ENCODE measurements around the gene CSTF1.

DNA sequence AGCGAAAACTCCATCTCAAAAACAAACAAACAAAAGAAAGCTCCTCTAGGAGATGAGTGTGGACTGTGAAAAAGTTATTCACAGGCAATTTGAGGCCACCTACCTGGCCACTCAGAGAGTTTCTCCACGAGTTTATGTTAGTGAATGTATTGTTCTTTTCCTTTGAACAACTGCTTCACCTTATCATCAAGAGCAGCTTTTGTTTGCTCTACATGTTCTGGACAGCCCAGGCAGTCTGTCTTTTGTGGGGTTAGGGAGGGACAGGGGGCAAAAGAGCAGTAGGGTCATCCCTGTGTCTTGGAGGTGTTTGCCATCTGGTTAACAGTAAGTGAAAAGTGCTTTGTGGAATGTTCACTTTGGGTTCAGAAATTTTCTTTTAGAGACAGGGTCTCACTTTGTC, 27.6 kb downstream of the CSTF1 start:
- TF ChIP-seq CSDC2 (CRISPR knock-in tag; IDR thresholded peaks at IDR 0.05) (no peak), ARNTL (CRISPR knock-in tag; IDR thresholded peaks at IDR 0.05; ENCODE audit: borderline replicate concordance, low read depth) (no peak), TCF4 (CRISPR knock-in tag; IDR thresholded peaks at IDR 0.05; ENCODE audit: borderline replicate concordance) (no peak), ZNF8 (CRISPR knock-in tag; IDR thresholded peaks at IDR 0.05) (no peak)
- TF ChIP-seq, protein P1, sequence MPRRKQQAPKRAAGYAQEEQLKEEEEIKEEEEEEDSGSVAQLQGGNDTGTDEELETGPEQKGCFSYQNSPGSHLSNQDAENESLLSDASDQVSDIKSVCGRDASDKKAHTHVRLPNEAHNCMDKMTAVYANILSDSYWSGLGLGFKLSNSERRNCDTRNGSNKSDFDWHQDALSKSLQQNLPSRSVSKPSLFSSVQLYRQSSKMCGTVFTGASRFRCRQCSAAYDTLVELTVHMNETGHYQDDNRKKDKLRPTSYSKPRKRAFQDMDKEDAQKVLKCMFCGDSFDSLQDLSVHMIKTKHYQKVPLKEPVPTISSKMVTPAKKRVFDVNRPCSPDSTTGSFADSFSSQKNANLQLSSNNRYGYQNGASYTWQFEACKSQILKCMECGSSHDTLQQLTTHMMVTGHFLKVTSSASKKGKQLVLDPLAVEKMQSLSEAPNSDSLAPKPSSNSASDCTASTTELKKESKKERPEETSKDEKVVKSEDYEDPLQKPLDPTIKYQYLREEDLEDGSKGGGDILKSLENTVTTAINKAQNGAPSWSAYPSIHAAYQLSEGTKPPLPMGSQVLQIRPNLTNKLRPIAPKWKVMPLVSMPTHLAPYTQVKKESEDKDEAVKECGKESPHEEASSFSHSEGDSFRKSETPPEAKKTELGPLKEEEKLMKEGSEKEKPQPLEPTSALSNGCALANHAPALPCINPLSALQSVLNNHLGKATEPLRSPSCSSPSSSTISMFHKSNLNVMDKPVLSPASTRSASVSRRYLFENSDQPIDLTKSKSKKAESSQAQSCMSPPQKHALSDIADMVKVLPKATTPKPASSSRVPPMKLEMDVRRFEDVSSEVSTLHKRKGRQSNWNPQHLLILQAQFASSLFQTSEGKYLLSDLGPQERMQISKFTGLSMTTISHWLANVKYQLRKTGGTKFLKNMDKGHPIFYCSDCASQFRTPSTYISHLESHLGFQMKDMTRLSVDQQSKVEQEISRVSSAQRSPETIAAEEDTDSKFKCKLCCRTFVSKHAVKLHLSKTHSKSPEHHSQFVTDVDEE (CRISPR knock-in tag; IDR thresholded peaks at IDR 0.05) = no peak
- TF ChIP-seq, protein P2, sequence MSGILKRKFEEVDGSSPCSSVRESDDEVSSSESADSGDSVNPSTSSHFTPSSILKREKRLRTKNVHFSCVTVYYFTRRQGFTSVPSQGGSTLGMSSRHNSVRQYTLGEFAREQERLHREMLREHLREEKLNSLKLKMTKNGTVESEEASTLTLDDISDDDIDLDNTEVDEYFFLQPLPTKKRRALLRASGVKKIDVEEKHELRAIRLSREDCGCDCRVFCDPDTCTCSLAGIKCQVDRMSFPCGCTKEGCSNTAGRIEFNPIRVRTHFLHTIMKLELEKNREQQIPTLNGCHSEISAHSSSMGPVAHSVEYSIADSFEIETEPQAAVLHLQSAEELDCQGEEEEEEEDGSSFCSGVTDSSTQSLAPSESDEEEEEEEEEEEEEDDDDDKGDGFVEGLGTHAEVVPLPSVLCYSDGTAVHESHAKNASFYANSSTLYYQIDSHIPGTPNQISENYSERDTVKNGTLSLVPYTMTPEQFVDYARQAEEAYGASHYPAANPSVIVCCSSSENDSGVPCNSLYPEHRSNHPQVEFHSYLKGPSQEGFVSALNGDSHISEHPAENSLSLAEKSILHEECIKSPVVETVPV (CRISPR knock-in tag; IDR thresholded peaks at IDR 0.05) = no peak
- TF ChIP-seq, protein P3, sequence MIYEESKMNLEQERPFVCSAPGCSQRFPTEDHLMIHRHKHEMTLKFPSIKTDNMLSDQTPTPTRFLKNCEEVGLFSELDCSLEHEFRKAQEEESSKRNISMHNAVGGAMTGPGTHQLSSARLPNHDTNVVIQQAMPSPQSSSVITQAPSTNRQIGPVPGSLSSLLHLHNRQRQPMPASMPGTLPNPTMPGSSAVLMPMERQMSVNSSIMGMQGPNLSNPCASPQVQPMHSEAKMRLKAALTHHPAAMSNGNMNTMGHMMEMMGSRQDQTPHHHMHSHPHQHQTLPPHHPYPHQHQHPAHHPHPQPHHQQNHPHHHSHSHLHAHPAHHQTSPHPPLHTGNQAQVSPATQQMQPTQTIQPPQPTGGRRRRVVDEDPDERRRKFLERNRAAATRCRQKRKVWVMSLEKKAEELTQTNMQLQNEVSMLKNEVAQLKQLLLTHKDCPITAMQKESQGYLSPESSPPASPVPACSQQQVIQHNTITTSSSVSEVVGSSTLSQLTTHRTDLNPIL (CRISPR knock-in tag; IDR thresholded peaks at IDR 0.05; ENCODE audit: low read depth) = no peak
- TF ChIP-seq, protein P4, sequence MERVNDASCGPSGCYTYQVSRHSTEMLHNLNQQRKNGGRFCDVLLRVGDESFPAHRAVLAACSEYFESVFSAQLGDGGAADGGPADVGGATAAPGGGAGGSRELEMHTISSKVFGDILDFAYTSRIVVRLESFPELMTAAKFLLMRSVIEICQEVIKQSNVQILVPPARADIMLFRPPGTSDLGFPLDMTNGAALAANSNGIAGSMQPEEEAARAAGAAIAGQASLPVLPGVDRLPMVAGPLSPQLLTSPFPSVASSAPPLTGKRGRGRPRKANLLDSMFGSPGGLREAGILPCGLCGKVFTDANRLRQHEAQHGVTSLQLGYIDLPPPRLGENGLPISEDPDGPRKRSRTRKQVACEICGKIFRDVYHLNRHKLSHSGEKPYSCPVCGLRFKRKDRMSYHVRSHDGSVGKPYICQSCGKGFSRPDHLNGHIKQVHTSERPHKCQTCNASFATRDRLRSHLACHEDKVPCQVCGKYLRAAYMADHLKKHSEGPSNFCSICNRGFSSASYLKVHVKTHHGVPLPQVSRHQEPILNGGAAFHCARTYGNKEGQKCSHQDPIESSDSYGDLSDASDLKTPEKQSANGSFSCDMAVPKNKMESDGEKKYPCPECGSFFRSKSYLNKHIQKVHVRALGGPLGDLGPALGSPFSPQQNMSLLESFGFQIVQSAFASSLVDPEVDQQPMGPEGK (CRISPR knock-in tag; IDR thresholded peaks at IDR 0.05; ENCODE audit: borderline replicate concordance) = no peak
